HG02870 (cell line): ENCODE measurements around the gene SLC37A1.

Experiments
- ATAC-seq: cut with Tn5 transposase; IDR thresholded peaks from one replicate; pipeline ENCODE4 v1.9.1; 2021; ENCODE audit warnings: mild to moderate bottlenecking, moderate library complexity; ENCODE audit not compliant: unreplicated experiment

The SLC37A1 gene

DNA sequence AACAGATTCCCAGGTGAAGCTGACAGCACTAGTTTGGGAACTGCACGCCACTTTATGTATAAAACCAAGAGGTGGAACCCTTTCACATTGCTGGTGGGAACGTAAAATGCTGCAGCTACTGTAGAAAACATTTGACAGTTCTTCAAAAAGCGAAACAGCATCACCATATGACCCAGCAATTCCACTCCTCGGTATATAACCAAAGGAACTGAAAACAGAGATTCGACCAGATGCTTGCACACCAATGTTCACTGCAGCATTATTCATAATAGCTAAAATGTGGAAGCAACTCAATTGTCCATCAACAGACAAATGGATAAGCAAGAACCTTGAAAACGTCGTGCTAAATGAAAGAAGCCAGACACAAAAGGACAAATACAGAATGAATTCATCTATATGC, 35.1 kb upstream of the SLC37A1 start:
- peak; percentile 64 for ATAC-seq

DNA sequence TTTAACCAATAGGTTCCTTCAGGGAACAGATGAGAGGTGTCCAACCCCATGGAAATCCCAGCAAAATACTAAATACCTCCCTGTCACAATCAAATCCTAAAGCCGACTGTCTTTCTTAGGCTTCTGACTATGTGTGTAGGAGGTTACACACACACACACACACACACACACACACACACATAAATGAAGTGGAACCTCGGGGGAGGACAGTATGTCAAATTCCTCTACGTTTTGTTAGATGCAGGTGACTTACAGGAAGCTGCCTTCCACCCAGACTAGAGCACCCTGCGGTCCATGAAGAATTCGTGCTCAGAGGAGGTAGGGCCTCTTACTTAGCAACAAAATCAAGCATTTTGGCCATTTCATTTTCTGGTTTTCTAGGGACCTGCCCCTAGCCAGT, 34.1 kb upstream of the SLC37A1 start:
- ATAC-seq, result no peak

DNA sequence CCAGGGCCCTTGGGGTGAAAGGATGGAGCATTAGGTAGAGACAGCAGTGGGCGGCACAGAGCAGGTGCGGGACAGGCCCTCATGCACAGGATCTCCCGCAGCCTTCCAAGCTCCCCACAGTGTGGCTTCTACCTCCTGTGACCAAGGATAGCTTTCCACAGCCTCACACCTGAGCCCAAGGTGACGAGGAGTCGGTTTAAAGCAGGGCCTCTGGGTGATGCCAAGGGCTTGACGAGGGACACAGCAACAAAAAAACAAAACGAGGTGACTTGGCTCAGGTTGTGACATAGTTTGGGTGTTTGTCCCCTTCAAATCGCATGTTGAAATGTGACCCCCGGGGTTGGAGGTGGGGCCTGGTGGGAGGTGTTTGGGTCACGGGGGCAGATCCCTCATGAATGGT, 32.9 kb upstream of the SLC37A1 start:
- no peak for ATAC-seq

DNA sequence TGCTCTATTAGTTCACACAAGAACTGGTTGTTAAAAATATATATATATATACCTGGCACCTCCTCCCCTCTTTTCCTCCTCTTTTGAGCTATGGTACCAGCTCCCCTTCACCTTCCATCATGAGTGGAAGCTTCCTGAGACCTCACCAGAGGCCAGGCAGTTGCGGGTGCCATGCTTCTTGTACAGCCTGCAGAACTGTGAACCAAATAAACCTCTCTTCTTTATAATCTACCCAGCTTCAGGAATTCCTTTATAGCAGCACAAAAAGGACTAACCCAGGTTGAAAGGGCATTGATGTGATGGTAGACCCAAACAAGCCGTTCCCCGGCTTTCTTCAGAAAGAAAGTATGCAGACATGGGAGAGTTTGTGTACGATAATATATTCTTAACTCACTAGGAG, 32.5 kb upstream of the SLC37A1 start:
- no peak for ATAC-seq

DNA sequence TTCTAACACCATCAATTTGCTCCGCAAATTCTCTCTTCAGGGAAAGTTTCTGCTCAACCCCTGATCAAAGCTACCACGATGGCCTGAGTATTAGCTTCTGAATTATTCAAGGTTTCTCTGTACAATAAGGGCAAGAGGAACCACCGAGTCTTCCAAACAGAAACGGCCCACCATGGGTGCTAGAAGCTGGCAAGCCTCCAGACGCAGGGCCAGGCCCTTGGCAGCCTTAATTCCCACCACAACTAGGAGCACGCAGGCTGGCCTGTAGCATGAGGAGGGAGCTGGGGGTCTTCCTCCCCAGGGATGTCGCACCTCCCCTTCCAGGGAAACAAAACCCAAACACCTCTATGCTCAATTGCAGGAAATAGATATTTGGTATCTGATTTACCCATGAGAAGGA, 28.7 kb upstream of the SLC37A1 start:
- ATAC-seq, result no peak

DNA sequence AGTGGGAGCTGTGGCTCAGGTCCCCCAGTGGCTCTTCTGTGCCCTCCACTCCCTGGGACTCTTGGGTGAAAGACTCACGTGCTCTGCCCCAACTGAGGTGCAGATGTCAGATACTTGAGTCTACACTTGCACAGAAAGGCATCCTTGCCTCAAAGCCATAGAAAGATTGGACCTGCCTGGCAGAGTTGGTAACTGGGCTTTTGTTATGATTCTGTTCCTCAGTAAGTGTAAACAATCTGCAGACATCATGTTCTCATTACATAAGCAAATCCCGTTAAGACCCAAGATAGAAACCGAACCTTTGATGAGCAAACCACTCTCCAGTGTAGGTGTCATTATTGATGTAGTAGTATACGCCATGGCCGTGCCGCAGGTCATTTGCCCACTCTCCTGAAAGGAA, 27.6 kb upstream of the SLC37A1 start:
- ATAC-seq, result no peak

DNA sequence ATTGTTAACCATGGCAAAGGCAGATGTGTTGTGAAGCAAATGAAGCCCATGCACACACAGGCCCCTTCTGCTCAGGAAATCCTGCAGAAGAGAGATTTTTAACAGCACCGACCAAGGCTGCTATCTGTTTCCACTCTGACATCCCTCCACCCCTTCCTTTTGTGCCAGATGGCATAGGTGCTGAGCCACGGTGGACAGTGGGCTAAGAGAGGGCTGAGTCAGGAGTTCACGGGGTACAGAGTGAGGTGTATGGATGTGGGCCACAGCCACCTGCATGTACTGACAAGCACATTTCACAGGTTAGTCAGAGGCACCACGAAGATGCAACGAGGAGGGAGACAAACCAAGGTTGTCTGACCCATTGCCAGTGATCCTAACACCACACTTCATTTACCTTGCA, 27.1 kb upstream of the SLC37A1 start:
- ATAC-seq, result no peak

DNA sequence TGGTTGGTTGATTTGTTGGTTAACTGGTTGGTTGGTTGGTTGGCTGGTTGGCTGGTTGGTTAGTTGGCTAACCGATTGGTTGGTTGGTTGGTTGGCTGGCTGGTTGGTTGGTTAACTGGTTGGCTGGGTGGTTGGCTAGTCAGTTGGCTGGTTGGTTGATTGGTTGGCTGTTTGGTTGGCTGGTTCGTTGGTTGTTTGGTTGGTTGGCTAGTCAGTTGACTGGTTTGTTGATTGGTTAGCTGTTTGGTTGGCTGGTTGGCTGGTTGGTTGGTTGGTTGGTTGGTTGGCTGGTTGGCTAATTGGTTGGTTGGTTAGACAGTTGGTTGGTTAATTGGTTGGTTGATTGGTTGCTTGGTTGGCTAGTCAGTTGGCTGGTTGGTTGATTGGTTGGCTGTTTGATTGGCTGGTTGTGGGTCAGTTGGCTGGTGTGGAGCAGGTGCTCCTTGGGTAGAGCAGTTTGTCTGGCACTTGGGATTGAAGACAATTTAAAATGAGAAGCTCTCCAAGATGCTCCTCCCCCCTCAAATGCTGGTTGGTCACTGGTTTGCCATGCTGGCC, 24.6 kb upstream of the SLC37A1 start:
- no peak for ATAC-seq

DNA sequence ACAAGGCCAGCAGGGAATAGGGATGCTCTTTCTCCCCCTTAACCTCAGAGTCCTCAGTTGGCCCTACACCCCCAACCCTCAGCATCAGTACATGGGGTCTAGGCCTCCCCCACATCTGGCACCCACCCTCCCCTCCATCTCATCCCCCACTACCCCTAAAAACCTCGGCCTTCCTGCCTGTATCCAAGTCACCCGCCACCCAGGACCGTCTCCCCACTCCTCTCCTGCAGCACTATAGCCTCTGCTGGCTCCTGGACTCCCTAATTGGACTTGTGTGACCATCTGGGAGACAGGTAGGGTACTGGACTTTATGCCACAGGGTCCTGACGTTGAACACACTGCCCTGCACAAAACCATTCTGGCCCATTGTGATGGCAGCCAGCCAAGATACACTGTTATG, 23.7 kb upstream of the SLC37A1 start:
- no peak for ATAC-seq

DNA sequence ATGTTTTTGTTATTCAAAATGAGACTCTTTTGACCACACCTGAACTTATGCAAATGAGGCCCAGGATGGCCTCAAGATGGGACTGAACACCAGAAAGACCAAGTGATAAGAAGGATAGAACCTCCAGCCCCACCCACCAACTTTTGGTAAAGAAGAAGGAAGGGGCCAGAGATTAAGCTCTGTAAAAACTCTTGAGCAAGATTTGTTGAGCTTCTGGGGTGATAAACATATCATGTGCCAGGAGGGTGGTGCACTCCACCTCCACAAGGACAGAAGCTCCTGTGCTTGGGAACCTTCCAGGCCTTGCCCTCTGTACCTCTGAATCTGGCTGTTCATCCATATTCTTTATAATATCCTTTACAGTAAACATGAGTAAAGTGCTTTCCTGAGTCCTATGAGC, 22.9 kb upstream of the SLC37A1 start:
- no peak for ATAC-seq

DNA sequence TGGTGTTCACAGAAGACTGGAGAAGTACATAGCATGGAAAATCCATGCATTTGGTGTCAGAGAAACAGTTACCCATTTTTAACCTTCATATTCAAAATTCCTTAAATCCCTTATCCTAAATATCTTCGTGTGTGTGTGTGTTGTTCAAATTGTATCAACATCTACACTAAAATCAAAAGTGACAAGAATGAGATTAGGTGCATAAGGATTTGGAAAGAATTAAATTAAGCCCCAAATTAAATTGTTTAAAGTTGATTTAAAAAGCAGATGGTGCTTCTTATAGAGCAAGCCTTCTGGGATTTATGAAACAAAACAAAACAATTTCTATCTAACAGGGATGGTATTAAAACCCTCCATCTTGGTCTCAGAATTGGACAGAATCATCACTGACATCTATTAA, 22.3 kb upstream of the SLC37A1 start:
- no peak for ATAC-seq

DNA sequence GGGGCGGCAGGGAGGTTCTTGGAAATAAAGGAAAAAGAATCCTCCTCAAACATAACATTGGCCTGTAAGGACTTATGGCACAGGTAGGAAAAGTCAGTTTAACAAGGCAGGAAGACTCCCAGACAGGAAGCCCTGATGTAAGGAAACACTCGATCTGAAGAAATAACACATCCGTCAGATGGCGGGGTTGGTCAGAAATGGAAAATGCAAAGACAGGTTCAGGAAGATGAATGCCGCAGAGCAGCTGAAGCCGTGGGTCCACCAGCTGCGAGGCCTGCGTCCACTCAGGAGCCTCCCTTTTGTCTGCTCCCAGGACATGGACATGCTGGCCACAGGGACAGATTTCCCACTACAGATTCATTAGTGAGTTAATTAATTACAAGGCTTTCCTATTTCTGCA, 21.5 kb upstream of the SLC37A1 start:
- no peak for ATAC-seq

DNA sequence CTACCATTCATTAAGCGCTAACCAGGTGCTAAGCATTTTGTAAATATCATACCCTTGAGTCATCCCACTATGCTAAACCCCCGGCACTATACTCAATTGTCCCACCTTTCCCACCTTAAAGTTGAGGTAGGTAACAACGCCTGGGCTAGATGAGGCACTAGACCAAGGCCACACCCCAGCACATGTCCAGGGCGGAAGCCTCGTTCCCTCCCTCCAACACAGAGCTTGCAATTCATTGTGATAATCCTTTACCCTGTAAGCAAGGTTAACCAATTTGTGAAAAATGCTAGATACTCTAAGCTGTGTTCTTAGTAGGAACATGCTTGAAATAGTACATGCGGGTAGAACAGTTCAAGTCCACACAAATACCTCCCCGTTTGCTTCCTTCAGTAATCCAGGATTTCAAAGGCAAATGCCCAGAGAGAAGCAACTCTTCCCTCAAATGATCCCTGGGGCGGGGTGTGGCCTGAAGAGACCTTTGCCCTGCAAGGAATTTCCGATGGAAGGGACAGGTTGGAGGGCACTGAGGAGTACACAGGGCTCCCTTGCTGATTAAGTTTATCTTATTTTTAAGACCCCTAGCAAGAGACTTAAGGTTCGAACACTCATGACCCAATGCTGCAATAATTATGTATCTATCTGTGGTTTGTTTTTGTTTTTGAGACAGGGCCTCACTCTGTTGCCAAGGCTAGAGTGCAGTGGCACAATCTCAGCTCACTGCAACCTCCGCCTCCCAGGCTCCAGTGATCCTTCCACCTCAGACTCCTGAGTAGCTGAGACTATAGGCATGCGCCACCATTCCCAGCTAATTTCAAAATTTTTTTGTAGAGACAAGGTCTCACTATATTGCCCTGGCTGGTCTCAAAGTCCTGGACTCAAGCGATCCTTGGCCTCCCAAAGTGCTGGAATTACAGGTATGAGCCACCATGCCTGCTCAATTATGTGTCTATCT, 20.3 kb upstream of the SLC37A1 start:
- no peak for ATAC-seq

DNA sequence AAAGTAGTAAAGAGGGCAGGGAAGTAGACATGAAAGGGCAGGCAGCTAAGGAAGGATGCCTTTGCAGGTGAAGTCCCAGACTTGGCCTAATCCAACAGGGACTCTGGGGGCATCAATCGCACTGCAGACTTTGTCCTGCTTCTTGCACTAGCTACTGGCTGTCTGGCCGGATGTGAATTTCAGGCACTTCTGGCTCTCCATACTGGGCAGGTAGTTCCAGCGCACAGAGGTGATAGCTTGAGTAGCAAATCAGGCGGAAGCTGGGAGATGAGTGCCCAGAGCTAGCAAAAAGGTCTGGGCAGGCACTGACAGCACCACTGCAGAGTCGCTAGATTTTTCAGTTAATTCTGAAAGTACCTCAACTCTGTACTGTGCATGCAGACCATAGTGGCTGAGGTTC, 18.6 kb upstream of the SLC37A1 start:
- no peak for ATAC-seq

DNA sequence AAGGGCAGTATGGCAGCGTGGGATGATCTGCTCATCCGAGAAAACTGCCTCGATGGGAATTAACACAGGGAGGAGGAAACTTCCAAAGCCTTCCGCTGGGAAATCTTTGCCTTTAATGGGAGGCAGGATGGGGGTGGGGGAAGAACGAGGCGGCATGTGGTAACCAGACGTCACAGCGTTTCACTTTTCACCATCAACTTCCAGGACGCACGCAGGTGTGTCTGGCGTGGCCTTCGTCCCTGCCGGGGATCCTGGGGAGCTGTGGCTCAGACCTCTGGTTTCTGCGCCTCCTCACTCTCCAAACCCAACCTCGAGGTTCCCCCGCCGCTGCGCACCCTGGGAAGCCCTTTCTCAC, 17.9 kb upstream of the SLC37A1 start:
- no peak for ATAC-seq

DNA sequence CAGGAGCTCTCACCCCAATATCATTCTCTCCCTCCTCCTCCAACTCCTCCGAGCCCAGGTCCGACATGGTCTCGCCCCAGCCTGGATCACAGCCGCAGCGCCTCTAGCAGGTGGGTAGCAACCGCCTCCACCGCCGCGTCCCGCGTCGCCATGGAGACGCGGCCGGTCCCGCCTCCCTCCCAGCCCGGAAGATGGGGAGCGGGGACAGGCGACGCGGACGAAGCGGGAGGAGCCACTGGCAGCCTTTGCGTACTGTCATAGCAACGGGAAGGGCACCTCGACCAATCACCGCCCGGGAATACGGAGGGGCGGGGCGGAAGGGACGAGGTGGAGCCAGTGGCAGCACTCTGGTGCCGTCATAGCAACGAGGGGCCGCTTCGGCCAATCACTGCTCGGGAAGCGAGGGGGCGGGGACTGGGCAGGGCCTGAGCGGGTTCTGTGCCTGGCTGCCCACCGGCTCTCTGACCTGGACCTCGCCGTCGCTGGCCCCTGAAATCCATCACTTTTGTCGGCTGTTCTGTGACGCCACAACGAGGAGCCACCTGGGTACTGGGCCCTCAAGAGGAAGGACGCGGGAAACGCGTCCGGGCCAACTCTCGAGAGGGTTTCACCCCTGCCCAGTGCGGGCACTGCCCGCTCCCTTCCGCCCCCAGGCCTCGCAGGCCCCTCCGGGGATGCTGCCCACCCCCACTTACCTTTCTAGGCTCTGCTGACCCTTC, 17.4 kb upstream of the SLC37A1 start, which contains the start of gene RSPH1:
Gene RSPH1 (minus strand): TSS at position 105 of the 719 bp plus-strand sequence. CDS start 38 bp downstream, at position 67.
- peak; percentile 99 for ATAC-seq

DNA sequence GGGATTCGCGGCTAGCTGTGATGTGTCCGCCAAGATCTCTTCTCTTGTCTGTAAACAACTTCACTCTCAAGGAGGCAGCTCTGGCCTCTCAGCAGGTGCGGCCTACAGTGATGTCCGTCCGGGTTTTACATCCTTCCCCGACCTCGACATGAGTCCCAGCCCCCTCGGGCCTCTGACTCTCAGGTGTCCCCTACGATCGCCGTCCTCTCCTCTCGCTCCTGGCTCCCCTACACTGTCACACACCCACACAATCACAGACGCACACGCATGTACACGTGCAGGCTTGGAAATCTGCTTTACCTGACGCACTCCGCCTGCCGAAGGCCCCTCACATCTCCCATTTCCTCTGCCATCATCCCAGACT, 16.8 kb upstream of the SLC37A1 start:
- ATAC-seq, result no peak

DNA sequence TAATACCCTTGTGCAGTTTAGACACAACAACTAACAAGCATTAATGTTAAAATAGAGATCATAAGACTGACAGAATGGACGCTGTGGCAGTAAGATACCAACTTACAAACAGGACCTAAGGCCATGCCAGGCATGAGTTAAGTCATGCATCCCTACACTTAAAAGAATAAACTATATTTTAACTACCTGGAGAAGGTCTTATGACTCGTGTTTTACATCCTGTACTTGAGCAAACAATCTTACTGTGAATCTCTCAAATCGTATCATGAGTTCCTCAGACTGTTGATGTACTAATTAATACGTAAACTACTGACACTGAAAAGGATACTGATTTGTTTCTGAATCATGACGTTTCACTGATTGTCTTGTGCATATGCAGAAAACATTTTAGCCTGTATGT, 15.6 kb upstream of the SLC37A1 start:
- no peak for ATAC-seq

DNA sequence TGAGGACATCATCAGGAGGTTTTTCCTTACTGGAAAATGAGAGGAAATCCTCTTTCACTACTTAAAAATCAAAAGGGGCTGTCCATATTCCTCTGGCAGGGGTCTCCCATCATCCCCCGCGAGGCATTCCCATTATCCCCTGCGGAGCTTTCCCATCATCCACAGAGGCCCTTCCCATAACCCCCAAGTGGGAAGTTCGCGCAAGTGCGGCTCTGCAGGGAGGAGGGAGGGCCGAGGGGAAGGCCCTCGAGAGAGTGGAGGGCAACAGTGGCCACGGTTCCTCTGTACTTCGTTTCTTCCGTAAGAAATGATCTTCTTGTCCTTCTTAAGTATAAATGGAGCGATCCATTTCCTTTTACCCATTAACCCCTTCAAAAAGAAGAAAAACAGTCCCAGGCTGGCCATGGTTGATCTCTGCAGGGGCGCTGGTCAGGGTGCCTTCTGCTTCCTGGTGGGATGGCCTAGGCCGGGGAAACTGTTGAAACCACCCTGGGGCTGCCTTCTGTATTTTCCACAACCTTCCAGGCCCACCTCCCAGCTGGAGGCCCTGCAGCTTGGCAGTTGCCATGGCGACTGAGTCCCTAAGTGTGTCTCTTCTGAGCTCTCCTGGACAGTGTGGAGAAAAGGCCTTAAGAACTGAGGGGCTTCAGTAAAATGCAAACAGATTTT, 14.1 kb upstream of the SLC37A1 start:
- ATAC-seq, result no peak

DNA sequence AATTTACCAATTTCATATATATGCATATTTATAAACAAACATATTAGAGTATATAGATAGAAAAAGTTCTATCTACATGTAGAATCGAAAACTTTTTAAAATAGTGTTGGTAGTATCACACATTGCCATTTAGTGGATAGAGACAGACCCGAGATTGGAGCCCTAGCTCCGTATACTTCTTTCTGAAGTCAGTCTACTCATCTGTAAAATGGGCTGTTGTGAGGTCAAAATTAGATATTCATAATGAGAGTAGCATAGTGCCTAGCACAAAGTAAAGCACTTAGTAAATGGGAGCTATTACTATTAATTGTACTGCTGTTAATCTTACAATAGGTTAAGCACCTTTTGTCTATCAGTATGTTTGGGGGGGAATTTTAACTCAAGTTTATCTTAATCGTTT, 13.4 kb upstream of the SLC37A1 start:
- ATAC-seq, result no peak

DNA sequence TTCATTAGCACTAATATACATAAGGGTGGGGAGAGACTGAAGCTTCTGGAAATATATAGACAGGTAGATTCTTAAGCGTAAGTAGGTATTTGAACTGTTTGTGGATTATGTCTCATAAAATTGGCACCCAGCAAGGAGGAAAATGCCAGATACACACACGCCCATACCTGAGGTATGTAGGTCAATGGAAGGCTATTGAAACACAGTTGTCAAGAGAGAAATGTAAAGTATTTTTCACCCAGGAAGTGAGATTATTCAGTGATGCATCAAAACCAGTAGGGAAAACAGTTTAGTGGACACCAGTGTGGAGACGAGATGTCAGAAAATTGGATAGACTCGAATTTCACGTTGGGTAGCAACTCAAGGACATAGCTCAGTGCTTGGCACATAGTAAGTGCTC, 12.9 kb upstream of the SLC37A1 start:
- no peak for ATAC-seq
